Muscle layer of duodenum (tissue), 2 donors: ENCODE results near the gene GBF1.

Source experiments
- H3K27ac ChIP-seq: one replicate; pipeline ENCODE4 v1.7.0; 2013; ENCODE audit warnings: mild to moderate bottlenecking, low read length
- H3K27me3 ChIP-seq: one replicate; pipeline ENCODE4 v1.7.0; 2013; ENCODE audit warnings: low read depth, mild to moderate bottlenecking, control low read depth, low read length
- H3K36me3 ChIP-seq, 2 donors: one replicate each; pipeline ENCODE4 v1.7.0; 2013; ENCODE audit warnings: low read length in 2 of 2, control low read depth in 1 of 2, mild to moderate bottlenecking in 1 of 2; ENCODE audit not compliant: insufficient read depth in 2 of 2, control insufficient read depth in 1 of 2
- H3K4me1 ChIP-seq, 2 donors: one replicate each; pipeline ENCODE4 v1.7.0; 2013; ENCODE audit warnings: low read length in 2 of 2, mild to moderate bottlenecking in 2 of 2, control low read depth in 1 of 2, moderate library complexity in 1 of 2; ENCODE audit not compliant: insufficient read depth in 2 of 2, control insufficient read depth in 1 of 2
- H3K4me3 ChIP-seq, 2 donors: one replicate each; pipeline ENCODE4 v1.7.0; 2013; ENCODE audit warnings: low read length in 2 of 2, low read depth in 1 of 2, mild to moderate bottlenecking in 1 of 2
- H3K9me3 ChIP-seq, 2 donors: one replicate each; pipeline ENCODE4 v1.7.0; 2013; ENCODE audit warnings: low read length in 2 of 2, control low read depth in 1 of 2, mild to moderate bottlenecking in 1 of 2; ENCODE audit not compliant: control insufficient read depth in 1 of 2
- donor health status: healthy.

The GBF1 gene

GRCh38 chr10:102274062-102274461, 28.7 kb downstream of the GBF1 start:
- Histone ChIP-seq H3K4me3 (no peak overlapping the region), H3K27ac (no peak overlapping the region), H3K27me3 (no peaks in the 10 kb centered on the region), H3K4me1 (peaks cover 0 to 2% of the 10 kb centered on the region in 2 donors), H3K9me3 (no peaks in the 10 kb centered on the region), H3K36me3 (no peaks in the 10 kb centered on the region)

- no peaks in the 10 kb centered on the region for H3K9me3 ChIP-seq
- no peak overlapping the region for H3K27ac ChIP-seq
- H3K4me3 ChIP-seq: no peak overlapping the region
- no peaks in the 10 kb centered on the region for H3K27me3 ChIP-seq
- H3K36me3 ChIP-seq: no peaks in the 10 kb centered on the region
- peaks cover 3 to 5% of the 10 kb centered on the region in 2 donors for H3K4me1 ChIP-seq
Observed at GRCh38 chr10:102275343-102275742, 30.0 kb downstream of the GBF1 start.

GRCh38 chr10:102279104-102279503, 33.8 kb downstream of the GBF1 start:
- Histone ChIP-seq H3K27ac (no peak overlapping the region), H3K36me3 (no peaks in the 10 kb centered on the region), H3K4me1 (peaks cover 7 to 22% of the 10 kb centered on the region in 2 donors), H3K9me3 (no peaks in the 10 kb centered on the region), H3K27me3 (no peaks in the 10 kb centered on the region), H3K4me3 (no peak overlapping the region)

DNA sequence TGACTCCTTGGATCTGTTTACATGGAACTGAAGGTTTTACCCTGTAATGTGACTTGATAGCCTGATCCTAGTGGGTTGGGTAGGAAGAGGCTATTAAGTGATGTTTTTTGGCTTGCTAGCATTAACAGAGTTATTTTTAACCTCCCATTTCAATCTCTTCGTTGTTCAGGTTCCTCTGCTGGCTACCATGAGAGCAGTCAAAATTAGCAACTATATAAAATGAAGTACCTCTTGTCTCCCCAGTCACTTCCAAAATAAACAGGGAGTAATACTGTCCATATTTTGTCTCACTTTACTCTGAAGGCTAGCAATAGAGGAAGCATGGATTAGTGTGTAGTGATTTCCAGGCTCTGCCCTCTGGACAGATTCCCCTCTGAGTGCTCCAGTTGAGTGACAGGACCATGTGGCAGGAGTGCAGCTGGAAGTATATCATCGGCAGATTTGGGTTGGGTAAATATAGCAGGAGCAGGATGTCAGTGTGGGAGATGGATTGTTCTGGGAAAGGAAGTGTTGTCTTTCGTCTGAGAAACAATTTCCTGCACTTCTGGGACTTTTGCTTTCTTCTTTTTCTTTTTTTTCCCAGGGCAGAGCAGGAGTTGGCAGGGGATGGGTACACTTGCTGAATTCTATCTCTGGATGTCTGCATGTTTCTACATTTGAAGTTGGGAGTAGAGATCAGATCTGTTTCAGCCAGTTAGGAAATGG, 35.2 kb downstream of the GBF1 start:
- H3K36me3 ChIP-seq: no peaks in the 10 kb centered on the region
- H3K4me1 ChIP-seq: peaks cover 7 to 22% of the 10 kb centered on the region in 2 donors
- no peak overlapping the region for H3K27ac ChIP-seq
- H3K9me3 ChIP-seq: no peaks in the 10 kb centered on the region
- no peaks in the 10 kb centered on the region for H3K27me3 ChIP-seq
- H3K4me3 ChIP-seq: no peak overlapping the region

DNA sequence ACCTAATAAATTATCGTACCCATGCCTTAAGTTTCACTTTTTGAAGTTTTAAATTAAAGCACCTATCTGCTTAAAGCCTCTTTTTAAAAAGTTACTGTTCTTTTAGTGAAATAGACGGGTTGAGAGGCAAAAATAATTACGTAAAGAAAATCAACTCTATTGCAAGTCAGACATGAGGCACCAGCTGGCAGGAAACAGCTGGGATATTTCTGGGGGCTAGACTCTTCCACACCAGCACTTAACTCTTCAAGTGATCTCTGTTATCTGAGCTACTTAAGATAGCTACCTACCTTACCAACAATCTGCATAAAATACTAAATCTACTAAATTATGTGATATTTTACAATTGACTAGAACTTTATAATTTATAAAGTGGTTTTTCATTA, 35.8 kb downstream of the GBF1 start:
- peaks cover 7 to 22% of the 10 kb centered on the region in 2 donors for H3K4me1 ChIP-seq

GRCh38 chr10:102283488-102283887, 38.2 kb downstream of the GBF1 start:
- Histone ChIP-seq H3K27ac (no peak overlapping the region), H3K9me3 (no peaks in the 10 kb centered on the region), H3K4me3 (no peak overlapping the region), H3K27me3 (no peaks in the 10 kb centered on the region), H3K36me3 (peaks cover 0 to 7% of the 10 kb centered on the region in 2 donors), H3K4me1 (peaks cover 7 to 22% of the 10 kb centered on the region in 2 donors)

More for the DNA sequence above, 35.8 kb downstream of the GBF1 start:
- no peaks in the 10 kb centered on the region for H3K9me3 ChIP-seq
- no peaks in the 10 kb centered on the region for H3K27me3 ChIP-seq
- H3K27ac ChIP-seq: no peak overlapping the region
- H3K4me3 ChIP-seq: no peak overlapping the region
- peaks cover 0 to under 1% of the 10 kb centered on the region in 2 donors for H3K36me3 ChIP-seq

DNA sequence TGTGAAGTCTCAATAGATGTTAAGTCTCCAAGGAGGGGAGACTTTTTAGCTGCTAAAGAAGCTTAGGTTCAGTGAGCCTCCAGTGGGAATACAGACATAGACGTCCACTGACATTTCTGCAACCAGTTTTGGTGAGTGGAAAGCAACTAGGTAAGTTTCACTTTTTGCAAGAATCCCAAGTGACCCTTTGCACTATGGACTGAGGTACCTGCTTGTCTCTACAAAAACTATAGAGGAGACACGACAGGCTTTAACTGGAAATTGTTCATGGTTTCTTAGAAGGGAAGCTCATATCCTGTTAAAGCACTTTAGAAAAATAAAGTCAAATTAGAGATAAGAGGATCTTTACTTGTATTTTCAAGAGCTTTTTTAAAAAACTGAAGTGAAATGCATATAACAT, 38.6 kb downstream of the GBF1 start:
- Histone ChIP-seq H3K27ac (no peak overlapping the region), H3K27me3 (no peaks in the 10 kb centered on the region), H3K4me1 (peaks cover 7 to 22% of the 10 kb centered on the region in 2 donors), H3K9me3 (no peaks in the 10 kb centered on the region), H3K4me3 (no peak overlapping the region), H3K36me3 (peaks cover 0 to 7% of the 10 kb centered on the region in 2 donors)

- no peak overlapping the region for H3K4me3 ChIP-seq
- H3K4me1 ChIP-seq: peaks cover 7 to 22% of the 10 kb centered on the region in 2 donors
- H3K9me3 ChIP-seq: no peaks in the 10 kb centered on the region
- no peaks in the 10 kb centered on the region for H3K27me3 ChIP-seq
- no peak overlapping the region for H3K27ac ChIP-seq
- peaks cover 0 to 7% of the 10 kb centered on the region in 2 donors for H3K36me3 ChIP-seq
Observed at GRCh38 chr10:102284531-102284930, 39.2 kb downstream of the GBF1 start.

GRCh38 chr10:102285133-102285532, 39.8 kb downstream of the GBF1 start:
- Histone ChIP-seq H3K9me3 (no peaks in the 10 kb centered on the region), H3K4me3 (no peak overlapping the region), H3K27me3 (no peaks in the 10 kb centered on the region), H3K27ac (no peak overlapping the region), H3K4me1 (peaks cover 5 to 19% of the 10 kb centered on the region in 2 donors), H3K36me3 (peaks cover 0 to 7% of the 10 kb centered on the region in 2 donors)

DNA sequence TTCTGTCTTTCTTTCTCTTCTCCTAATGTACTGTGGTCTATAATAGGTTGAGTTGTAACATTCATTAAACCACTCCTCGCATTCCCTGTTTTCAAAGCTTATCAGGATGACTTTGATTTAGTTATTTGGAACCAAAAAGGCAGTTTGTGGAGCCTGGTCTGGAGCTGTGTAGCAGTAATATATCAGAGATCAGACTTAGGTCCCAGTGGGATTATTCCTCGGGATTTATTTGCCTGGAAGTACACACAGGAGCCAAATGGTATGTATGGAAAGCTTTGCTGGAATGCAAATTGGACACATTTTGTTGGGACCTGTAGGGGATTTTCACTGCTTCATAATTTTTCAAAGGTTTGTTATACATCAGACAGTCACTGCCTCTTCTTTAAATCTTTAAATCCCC, 40.9 kb downstream of the GBF1 start:
- Histone ChIP-seq H3K4me3 (no peak overlapping the region), H3K27ac (no peak overlapping the region), H3K9me3 (no peaks in the 10 kb centered on the region), H3K4me1 (peaks cover 0 to 8% of the 10 kb centered on the region in 2 donors), H3K27me3 (no peaks in the 10 kb centered on the region), H3K36me3 (peaks cover 0 to 7% of the 10 kb centered on the region in 2 donors)

GRCh38 chr10:102287538-102287937, 42.2 kb downstream of the GBF1 start:
- Histone ChIP-seq H3K9me3 (no peaks in the 10 kb centered on the region), H3K36me3 (peaks cover 0 to 7% of the 10 kb centered on the region in 2 donors), H3K27ac (no peak overlapping the region), H3K27me3 (no peaks in the 10 kb centered on the region), H3K4me1 (peaks cover 0 to 7% of the 10 kb centered on the region in 2 donors), H3K4me3 (no peak overlapping the region)

- H3K4me3 ChIP-seq: no peak overlapping the region
- peaks cover 0 to 7% of the 10 kb centered on the region in 2 donors for H3K36me3 ChIP-seq
- H3K4me1 ChIP-seq: peaks cover 0 to 6% of the 10 kb centered on the region in 2 donors
- H3K9me3 ChIP-seq: no peaks in the 10 kb centered on the region
- no peak overlapping the region for H3K27ac ChIP-seq
- no peaks in the 10 kb centered on the region for H3K27me3 ChIP-seq
Observed at GRCh38 chr10:102287991-102288390, 42.7 kb downstream of the GBF1 start.
